Activated naive CD4-positive, alpha-beta T cell treated with Interleukin-2 at 50 U/mL for 16 hours (primary cell): ENCODE measurements around the gene PPP2R5C.
"Not testable (repeated sequence)": the region's sequence is repeated elsewhere in the genome, so short reads cannot be mapped to it uniquely, and the experiment has no call there.

ENCODE experiments used
- DNase-seq: peaks from one replicate; pipeline ENCODE4 v3.0.0-alpha.2; 2020

Gene PPP2R5C

GRCh38 chr14:101761032-101761880, at the start of gene PPP2R5C:
PPP2R5C (plus strand) TSS chr14:101761709; CDS start chr14:101761894, 185 bp downstream.
- peak; percentile 85 for DNase-seq

GRCh38 chr14:101711857-101712233, 49.7 kb upstream of the PPP2R5C start:
- DNase-seq, result not testable (repeated sequence)

- DNase-seq, result not testable (repeated sequence)
These were observed 49.2 kb upstream of the PPP2R5C start for GRCh38 chr14:101712341-101712740.

- DNase-seq, result not testable (repeated sequence)
These were observed 48.4 kb upstream of the PPP2R5C start for GRCh38 chr14:101713091-101713490.

- no peak for DNase-seq
These were observed 47.7 kb upstream of the PPP2R5C start for GRCh38 chr14:101713621-101714349.

DNA sequence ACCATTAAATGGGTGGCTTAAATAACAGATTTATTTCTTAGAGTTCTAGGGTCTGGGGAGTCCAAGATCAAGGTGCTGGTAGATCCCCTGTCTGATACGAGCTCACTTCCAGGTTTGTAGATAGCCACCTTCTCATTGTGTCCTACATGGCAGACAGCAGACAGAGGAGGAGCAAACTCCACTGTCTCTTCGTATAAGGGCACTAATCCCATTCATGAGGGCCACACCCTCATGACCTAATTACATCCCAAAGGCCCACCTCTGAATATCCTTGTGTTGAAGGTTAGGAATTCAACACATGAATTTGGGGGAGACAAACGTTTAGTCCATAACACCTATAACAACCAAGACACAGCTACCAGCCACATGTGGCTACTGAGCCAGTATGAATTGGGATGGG, 47.1 kb upstream of the PPP2R5C start:
- DNase-seq, result no peak

- DNase-seq, result no peak
These were observed 46.1 kb upstream of the PPP2R5C start for GRCh38 chr14:101715210-101716076.

DNA sequence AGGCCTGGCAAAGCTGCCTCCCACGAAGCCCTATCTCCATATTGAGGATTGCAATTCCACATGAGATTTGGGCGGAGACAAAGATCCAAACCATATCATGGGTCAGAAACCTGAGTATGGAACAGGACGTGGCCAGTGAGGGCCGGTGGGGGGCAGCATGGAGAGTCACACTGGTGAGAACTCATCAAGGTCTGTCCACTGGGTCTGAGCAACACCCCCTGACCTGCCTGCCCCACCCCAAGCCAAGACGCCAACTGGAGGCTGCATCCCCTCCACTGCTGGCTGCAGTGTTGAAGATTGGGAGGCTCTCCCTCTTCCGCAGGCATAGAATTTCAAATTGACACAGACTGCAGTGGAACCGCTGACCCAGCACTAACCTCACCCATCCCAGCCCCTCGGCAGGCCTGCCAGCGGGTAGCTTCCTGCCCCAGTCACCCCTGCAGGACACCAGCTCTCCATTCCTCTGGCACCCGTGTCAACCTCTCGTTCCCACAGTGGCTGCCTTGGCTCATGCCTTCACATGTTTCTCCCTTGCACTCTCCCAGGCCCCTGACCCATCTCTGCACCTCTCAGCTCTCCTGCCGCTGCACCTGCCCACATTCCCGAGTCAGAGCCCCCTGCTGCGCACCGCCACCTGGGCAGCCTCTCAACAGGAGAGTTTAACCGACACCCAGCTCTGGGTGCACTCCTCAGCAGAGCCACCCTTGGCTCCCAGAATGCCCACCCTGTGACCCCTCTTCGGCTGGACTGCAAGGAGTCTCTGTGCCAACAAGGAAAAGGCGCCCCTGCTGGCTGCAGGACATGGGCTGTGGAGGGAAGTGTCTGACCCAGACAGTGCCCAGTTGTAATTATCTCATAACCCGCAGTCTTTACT, 45.2 kb upstream of the PPP2R5C start:
- DNase-seq, result no peak

GRCh38 chr14:101716956-101717662, 44.4 kb upstream of the PPP2R5C start:
- DNase-seq, result no peak

DNA sequence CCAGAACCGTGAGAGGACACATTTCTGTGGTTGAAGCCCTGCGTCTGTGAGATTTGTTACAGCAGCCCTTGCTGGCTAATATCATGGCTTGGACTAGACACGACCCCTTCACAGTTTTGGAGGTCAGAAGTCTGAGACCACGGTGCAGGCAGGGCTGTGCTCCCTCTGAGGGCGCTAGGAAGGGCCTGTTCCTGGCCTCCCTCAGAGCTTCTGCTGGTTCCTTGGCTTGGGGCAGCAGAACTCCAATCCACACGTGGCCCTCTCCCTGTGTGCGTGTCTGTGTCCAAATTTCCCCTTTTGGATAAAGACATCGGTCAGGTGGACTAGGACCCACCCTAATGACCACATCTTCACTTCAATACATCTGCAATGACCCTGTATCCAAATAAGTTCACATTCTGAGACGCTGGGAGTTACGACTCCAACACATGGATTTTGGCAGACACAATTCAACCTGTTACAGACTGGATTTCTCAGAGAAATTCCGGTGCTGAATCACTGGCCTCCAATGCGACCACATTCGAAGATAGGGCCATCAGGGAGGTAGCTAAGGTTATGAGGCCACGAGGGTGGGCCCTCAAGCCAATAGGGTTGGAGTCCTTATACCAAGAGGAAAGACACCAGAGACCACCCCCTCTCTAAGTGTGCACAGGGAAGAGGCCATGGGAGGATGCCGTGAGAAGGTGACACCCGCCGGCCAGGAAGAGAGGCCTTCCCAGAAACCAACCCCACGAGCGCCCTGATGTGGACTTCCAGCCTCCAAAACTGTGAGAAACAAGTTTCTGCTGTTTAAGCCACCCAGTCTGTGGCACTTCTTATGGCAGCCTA, 43.6 kb upstream of the PPP2R5C start:
- DNase-seq, result no peak

DNA sequence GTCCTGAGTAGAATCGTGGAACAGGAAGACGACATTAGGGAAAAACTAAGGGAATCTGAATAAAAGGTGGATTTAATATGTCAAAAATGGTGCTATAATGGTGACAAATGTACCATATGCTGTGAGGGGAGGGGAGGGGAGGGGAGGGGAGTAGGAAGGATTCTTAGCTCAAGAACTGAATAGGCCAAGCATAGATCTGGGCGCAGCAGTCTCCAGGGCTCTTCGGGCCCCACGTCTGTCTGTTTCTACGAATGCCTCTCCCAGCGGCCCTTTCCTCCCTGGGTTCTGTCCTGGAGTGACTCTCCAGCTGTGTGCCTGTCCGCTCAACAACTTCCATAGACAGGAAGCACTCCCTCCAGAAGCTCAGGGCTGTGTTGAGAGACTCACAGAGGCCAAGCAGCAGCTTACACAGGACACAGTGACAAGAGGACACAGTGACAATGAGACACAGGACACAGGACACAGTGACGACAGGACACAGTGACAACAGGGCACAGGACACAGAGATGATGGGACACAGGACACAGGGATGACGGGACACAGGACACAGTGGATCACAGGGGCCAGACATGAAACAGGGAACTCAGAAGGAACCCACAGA, 42.4 kb upstream of the PPP2R5C start:
- DNase-seq, result no peak

DNA sequence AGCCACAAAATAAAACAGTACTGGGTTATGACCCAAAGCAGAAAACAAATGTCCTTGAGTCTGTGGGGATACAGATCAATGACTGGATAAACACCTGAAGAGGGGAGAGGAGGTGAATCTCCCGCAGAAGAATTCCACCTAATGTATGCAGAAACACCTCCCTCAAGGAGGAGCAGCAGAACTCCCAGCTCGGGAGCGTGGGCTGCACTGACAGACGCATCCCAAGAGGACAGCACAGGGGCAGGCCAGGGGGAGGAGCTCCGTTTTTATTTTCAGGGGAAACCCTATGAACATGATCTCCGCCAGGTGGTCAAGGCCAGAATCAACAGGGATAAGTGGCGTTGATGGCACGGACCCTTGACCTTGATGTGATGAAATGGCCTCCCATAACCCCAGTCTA, 41.8 kb upstream of the PPP2R5C start:
- no peak for DNase-seq

DNA sequence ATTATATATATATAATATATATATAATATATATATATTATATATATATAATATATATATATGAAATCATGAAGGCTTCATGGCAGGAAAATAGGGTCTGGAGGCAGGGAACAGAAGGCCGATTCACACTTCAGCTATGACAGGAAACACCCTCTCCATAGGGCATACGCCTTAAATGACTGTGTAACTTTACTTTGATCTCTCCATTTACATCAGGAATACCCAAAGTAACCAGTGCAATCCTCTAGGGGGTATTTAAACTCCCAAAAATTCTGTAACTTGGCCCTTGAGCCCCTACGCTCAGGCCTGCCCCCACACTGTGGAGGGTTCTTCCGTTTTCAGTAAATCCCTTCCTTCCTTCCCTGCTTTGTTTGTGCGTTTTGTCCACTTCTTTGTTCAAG, 40.4 kb upstream of the PPP2R5C start:
- no peak for DNase-seq

GRCh38 chr14:101721951-101722661, 39.4 kb upstream of the PPP2R5C start:
- DNase-seq, result peak; percentile 73

DNA sequence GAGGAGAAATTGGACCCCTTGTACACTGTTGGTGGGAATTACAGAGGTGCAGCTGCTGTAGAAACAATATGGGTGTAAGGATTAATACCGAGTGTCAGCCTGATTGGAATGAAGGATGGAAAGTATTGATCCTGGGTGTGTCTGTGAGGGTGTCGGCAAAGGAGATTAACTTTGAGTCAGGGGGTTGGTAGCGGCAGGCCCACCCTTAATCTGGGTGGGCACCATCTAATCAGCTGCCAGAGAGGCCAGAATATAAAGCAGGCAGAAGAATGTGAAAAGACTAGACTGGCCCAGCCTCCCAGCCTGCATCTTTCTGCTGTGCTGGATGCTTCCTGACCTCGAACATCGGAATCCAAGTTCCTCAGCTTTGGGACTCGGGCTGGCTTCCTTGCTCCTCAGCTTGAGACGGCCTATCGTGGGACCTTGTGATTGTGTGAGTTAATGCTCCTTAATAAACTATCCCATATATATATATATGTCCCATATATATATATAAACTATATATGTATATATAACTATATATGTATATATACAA, 38.4 kb upstream of the PPP2R5C start:
- DNase-seq, result no peak

GRCh38 chr14:101725652-101726051, 35.9 kb upstream of the PPP2R5C start:
- DNase-seq, result not testable (repeated sequence)

DNA sequence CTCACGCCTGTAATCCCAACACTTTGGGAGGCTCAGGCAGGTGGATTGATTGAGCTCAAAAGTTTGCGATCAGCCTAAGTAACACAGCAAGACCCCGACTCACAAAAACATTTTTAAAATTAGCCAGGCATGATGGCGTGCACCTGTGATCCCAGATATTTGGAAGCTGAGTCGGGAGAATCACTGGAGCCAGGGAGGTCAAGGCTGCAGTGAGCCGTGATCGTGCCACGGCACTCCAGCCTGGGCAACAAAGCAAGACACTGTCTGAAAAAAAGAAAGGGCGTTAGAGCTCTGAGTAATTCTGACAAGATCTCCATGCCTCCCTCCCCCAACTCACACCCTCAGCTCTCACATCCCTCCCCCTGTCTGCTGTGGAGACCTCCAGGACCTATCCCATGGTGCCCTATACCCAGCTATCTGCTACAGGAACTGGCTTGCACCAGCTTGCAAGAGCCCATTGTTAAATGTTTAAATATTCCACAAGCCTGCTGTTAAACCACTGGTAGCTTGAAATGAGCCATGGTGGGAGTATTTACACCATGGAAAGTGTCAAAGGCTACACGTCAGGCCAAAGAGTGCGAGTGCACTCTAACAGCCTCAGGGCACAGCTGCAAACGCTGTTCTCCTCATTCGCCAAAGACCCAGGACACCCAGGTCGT, 35.1 kb upstream of the PPP2R5C start:
- no peak for DNase-seq

GRCh38 chr14:101726954-101727302, 34.6 kb upstream of the PPP2R5C start:
- no peak for DNase-seq
